ENCODE results near the gene LRRIQ1.

DNA sequence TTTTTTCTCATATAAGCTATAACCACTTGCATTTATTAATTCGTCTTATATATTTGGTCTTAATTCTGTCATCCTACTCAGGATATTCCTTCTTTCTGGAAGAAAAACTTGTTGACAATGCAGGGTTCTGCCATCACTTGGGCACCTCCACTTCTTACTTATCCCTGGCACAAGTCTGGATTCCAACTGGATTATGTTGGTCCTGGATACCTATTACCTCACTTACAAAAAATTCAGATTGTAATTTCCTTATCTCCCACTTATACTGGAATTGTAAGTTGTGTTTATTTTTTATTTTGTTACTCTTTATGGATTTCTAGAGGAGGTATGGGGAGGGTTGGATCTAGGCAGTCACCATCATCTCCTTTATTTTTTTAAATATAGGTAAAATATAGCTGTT lies 36.7 kb downstream of the LRRIQ1 start:
- TF ChIP-seq BCLAF1 (IDR thresholded peaks at IDR 0.05) (no peak), MAZ (IDR thresholded peaks at IDR 0.05; ENCODE audit: borderline replicate concordance, low read depth, low read length) (no peak), MAZ (CRISPR knock-in tag; IDR thresholded peaks at IDR 0.05; ENCODE audit: low read depth) (no peak), KIAA2018 (CRISPR knock-in tag; IDR thresholded peaks at IDR 0.05; ENCODE audit: borderline replicate concordance) (no peak), MTA1 (CRISPR knock-in tag; IDR thresholded peaks at IDR 0.05; ENCODE audit: borderline replicate concordance) (no peak), POLR2A (IDR thresholded peaks at IDR 0.05; ENCODE audit: insufficient read depth in 1 of 2, low read depth in 2 of 2, low read length in 2 of 2) (no peak), ASH2L (IDR thresholded peaks at IDR 0.05; ENCODE audit: insufficient read length, low read depth, low read length) (no peak)
